H1 (cell line): Measurements from ENCODE around the gene CALHM5. TPM values are rescaled to one million over a fixed set of nuclear protein-coding genes. Genes with fewer than 3 reads are reported as not detected.
A peak's percentile ranks its signal among the peaks of the same experiment; 100 is the strongest.

Experiments used
- CTCF ChIA-PET: fragments of 300-600 bp; sonication (Branson Sonifier 250); formaldehyde crosslinking; loops from one replicate; lab custom pipeline; 2021; ENCODE audit not compliant: partially characterized antibody; lab: Charles Lee
- POLR2A ChIA-PET: fragments of 300-600 bp; sonication (Branson Sonifier 250); formaldehyde crosslinking; loops from one replicate; lab custom pipeline; 2021; ENCODE audit warnings: inconsistent platforms; ENCODE audit not compliant: partially characterized antibody; lab: Charles Lee
- DNase-seq, 2 experiments: peaks; one replicate each; pipeline versions ENCODE4 v3.0.0 to v3.0.0-alpha.2; 2010 to 2022; ENCODE audit warnings: low spot score in 2 of 2, low read depth in 1 of 2, mixed read lengths in 1 of 2
- FAIRE-seq: peaks from 2 replicates; lab custom pipeline; 2011; peaks lifted over from hg19 to GRCh38; lab: Jason Lieb, UNC
- H2AFZ ChIP-seq: 2 replicates; pipeline ENCODE4 v1.8.1; 2012; ENCODE audit warnings: low read length, inconsistent platforms
- H2AK5ac ChIP-seq: 2 replicates; pipeline ENCODE4 v1.6.1; 2013; ENCODE audit warnings: low read depth, low read length
- H2BK120ac ChIP-seq: replicated peaks from 2 replicates; pipeline ENCODE3; 2013; ENCODE audit warnings: low read depth, low read length, inconsistent platforms
- H2BK12ac ChIP-seq: 2 replicates; pipeline ENCODE4 v1.6.1; 2013; ENCODE audit warnings: low read depth, low read length
- H2BK15ac ChIP-seq: 2 replicates; pipeline ENCODE4 v1.6.1; 2013; ENCODE audit warnings: low read length
- H2BK20ac ChIP-seq: 2 replicates; pipeline ENCODE4 v1.6.1; 2013; ENCODE audit warnings: low read length
- H2BK5ac ChIP-seq: 2 replicates; pipeline ENCODE4 v1.6.1; 2013; ENCODE audit warnings: low read depth, low read length
- H3K14ac ChIP-seq: 2 replicates; pipeline ENCODE4 v1.6.1; 2013; ENCODE audit warnings: inconsistent platforms; ENCODE audit not compliant: insufficient read length
- H3K18ac ChIP-seq: 2 replicates; pipeline ENCODE4 v1.6.1; 2013; ENCODE audit warnings: low read length; ENCODE audit errors: extremely low read depth
- H3K23ac ChIP-seq: 2 replicates; pipeline ENCODE4 v1.6.1; 2013; ENCODE audit warnings: inconsistent platforms; ENCODE audit not compliant: insufficient read length
- H3K23me2 ChIP-seq: 2 replicates; pipeline ENCODE4 v1.6.1; 2013; ENCODE audit warnings: low read depth, low read length
- H3K27ac ChIP-seq: 2 replicates; pipeline ENCODE4 v1.6.1; 2011; ENCODE audit warnings: low read depth, low read length, inconsistent platforms
- H3K27me3 ChIP-seq, 4 experiments: replicated peaks in 1 of 4; 1 replicate in 1 of 4; 2 replicates in 3 of 4; pipeline versions ENCODE4 v1.6.1 to v1.8.1; 2011 to 2013; ENCODE audit warnings: low read length in 3 of 4, mild to moderate bottlenecking in 3 of 4, inconsistent platforms in 2 of 4, mixed read lengths in 2 of 4, moderate library complexity in 1 of 4; ENCODE audit not compliant: control insufficient read depth in 3 of 4, insufficient read depth in 3 of 4; ENCODE audit errors: extremely low read depth in 1 of 4
- H3K36me3 ChIP-seq, 4 experiments: 2 replicates each; pipeline versions ENCODE4 v1.6.1 to v1.8.1; 2011 to 2013; ENCODE audit warnings: mild to moderate bottlenecking in 4 of 4, low read length in 3 of 4, moderate library complexity in 2 of 4, control low read depth in 1 of 4, inconsistent platforms in 1 of 4; ENCODE audit not compliant: insufficient read depth in 4 of 4, control insufficient read depth in 2 of 4
- H3K4ac ChIP-seq: replicated peaks from 2 replicates; pipeline ENCODE3; 2013; ENCODE audit warnings: low read length, low read depth, mixed read lengths, inconsistent platforms; ENCODE audit not compliant: insufficient read length
- H3K4me1 ChIP-seq, 4 experiments: replicated peaks in 1 of 4; 1 replicate in 1 of 4; 2 replicates in 3 of 4; pipeline versions ENCODE4 v1.6.1 to v1.8.1; 2011 to 2013; ENCODE audit warnings: low read length in 3 of 4, inconsistent platforms in 2 of 4, mixed read lengths in 1 of 4; ENCODE audit not compliant: insufficient read depth in 4 of 4, control insufficient read depth in 3 of 4
- H3K4me2 ChIP-seq, 2 experiments: 2 replicates each; pipeline versions ENCODE4 v1.6.1 to v1.8.1; 2011 to 2013; ENCODE audit warnings: low read depth in 2 of 2, low read length in 2 of 2, control low read depth in 1 of 2, inconsistent platforms in 1 of 2, mild to moderate bottlenecking in 1 of 2; ENCODE audit not compliant: insufficient read depth in 1 of 2
- H3K4me3 ChIP-seq, 4 experiments: fragments of 200-600, 300-600 bp in 1 of 4; sonication (generic), shearing (Covaris generic), sonication (Bioruptor Twin) in 1 of 4; 2 replicates each; pipeline versions ENCODE4 v1.5.1 to v1.8.1; 2011 to 2016; ENCODE audit warnings: low read length in 4 of 4, low read depth in 3 of 4, control low read depth in 2 of 4, inconsistent platforms in 2 of 4, mild to moderate bottlenecking in 2 of 4, mixed read lengths in 1 of 4, moderate library complexity in 1 of 4; ENCODE audit not compliant: insufficient read depth in 2 of 4; ENCODE audit errors: extremely low read depth in 1 of 4
- H3K56ac ChIP-seq: replicated peaks from 2 replicates; pipeline ENCODE3; 2013; ENCODE audit warnings: low read depth, mild to moderate bottlenecking, mixed read lengths, low read length, inconsistent platforms; ENCODE audit not compliant: insufficient read length
- H3K79me1 ChIP-seq: 2 replicates; pipeline ENCODE4 v1.6.1; 2013; ENCODE audit warnings: low read depth, low read length, control low read depth
- H3K79me2 ChIP-seq, 2 experiments: 2 replicates each; pipeline versions ENCODE4 v1.6.1 to v1.8.1; 2012 to 2013; ENCODE audit warnings: low read length in 2 of 2, mild to moderate bottlenecking in 2 of 2, inconsistent platforms in 1 of 2; ENCODE audit not compliant: insufficient read depth in 2 of 2, control insufficient read depth in 1 of 2
- H3K9ac ChIP-seq, 4 experiments: replicated peaks in 1 of 4; 1 replicate in 1 of 4; 2 replicates in 3 of 4; pipeline versions ENCODE4 v1.6.1 to v1.8.1; 2011 to 2013; ENCODE audit warnings: low read depth in 3 of 4, low read length in 3 of 4, control low read depth in 2 of 4, mild to moderate bottlenecking in 2 of 4, moderate library complexity in 2 of 4, inconsistent platforms in 1 of 4; ENCODE audit errors: extremely low read depth in 1 of 4
- H3K9me3 ChIP-seq, 2 experiments: 2 replicates each; pipeline versions ENCODE4 v1.6.1 to v1.8.1; 2012 to 2013; ENCODE audit warnings: mild to moderate bottlenecking in 2 of 2, moderate library complexity in 2 of 2, control low read depth in 1 of 2, inconsistent platforms in 1 of 2, low read depth in 1 of 2, low read length in 1 of 2, mixed read lengths in 1 of 2; ENCODE audit not compliant: insufficient read depth in 2 of 2
- H4K20me1 ChIP-seq, 2 experiments: replicated peaks in 1 of 2; 2 replicates each; pipeline versions ENCODE3 to v1.8.1; 2011 to 2013; ENCODE audit warnings: inconsistent platforms in 2 of 2, low read length in 2 of 2, mild to moderate bottlenecking in 1 of 2; ENCODE audit not compliant: insufficient read depth in 2 of 2, control insufficient read depth in 1 of 2
- H4K5ac ChIP-seq: 2 replicates; pipeline ENCODE4 v1.6.1; 2013; ENCODE audit warnings: low read length, low read depth, mixed read lengths, inconsistent platforms; ENCODE audit not compliant: insufficient read length
- H4K8ac ChIP-seq: 2 replicates; pipeline ENCODE4 v1.8.0; 2013; ENCODE audit warnings: mild to moderate bottlenecking, moderate library complexity, low read length, inconsistent platforms; ENCODE audit not compliant: insufficient read depth; ENCODE audit errors: extremely low read depth
- H4K91ac ChIP-seq: replicated peaks from 2 replicates; pipeline ENCODE3; 2013; ENCODE audit warnings: low read length, mixed read lengths, inconsistent platforms; ENCODE audit not compliant: insufficient read length
- ASH2L ChIP-seq: fragments of 200-600, 300-600 bp; sonication (generic); IDR thresholded peaks from one replicate; pipeline ENCODE4 v1.7.1; 2017; ENCODE audit warnings: low read length
- BRCA1 ChIP-seq: IDR thresholded peaks from 2 replicates; pipeline ENCODE4 v1.6.1; 2012; ENCODE audit warnings: low read depth, low read length, improper control_type of control experiment
- CREB1 ChIP-seq: IDR thresholded peaks from 2 replicates; pipeline ENCODE4 v1.6.1; 2012; ENCODE audit warnings: inconsistent platforms
- NANOG ChIP-seq: IDR thresholded peaks from 2 replicates; pipeline ENCODE4 v1.6.1; 2011; ENCODE audit warnings: low read length, low read depth, mild to moderate bottlenecking, inconsistent platforms; ENCODE audit not compliant: insufficient read depth, poor library complexity, severe bottlenecking
- NRF1 ChIP-seq: IDR thresholded peaks from 2 replicates; pipeline ENCODE4 v1.6.1; 2011; ENCODE audit warnings: mild to moderate bottlenecking, low read depth, low read length, improper control_type of control experiment
- POLR2AphosphoS5 ChIP-seq: IDR thresholded peaks from 2 replicates; pipeline ENCODE4 v1.6.1; 2011; ENCODE audit warnings: low read depth, low read length
- RAD21 ChIP-seq, 2 experiments: IDR thresholded peaks in 1 of 2; conservative IDR thresholded peaks in 1 of 2; 2 replicates each; pipeline ENCODE4 v1.6.1; 2011; ENCODE audit warnings: low read depth in 2 of 2, low read length in 2 of 2, improper control_type of control experiment in 1 of 2, inconsistent platforms in 1 of 2, mild to moderate bottlenecking in 1 of 2, moderate library complexity in 1 of 2
- SIRT6 ChIP-seq: IDR thresholded peaks from one replicate; pipeline ENCODE4 v1.7.1; 2012; ENCODE audit warnings: low read length, inconsistent platforms
- ZNF274 ChIP-seq: IDR thresholded peaks from 2 replicates; pipeline ENCODE4 v1.7.0; 2012; ENCODE audit warnings: low read length, borderline replicate concordance; ENCODE audit errors: extremely low read depth
- WGBS, 2 experiments: shearing (Covaris generic) in 1 of 2; methylation state at CpG; one replicate each; pipeline versions ENCODE4 v1.1.6 to v1.1.7; 2013 to 2015; ENCODE audit warnings: low lambda C conversion rate in 2 of 2, mixed read lengths in 2 of 2, inconsistent platforms in 1 of 2, low coverage in 1 of 2, missing lambda C conversion rate in 1 of 2; ENCODE audit not compliant: insufficient replicate concordance in 2 of 2, insufficient coverage in 1 of 2, insufficient read length in 1 of 2; ENCODE audit errors: extremely low coverage in 1 of 2, missing lambda C conversion rate in 1 of 2; 5-methylcytosine and 5-hydroxymethylcytosine counted together
- polyA plus RNA-seq, 7 experiments: library from polyadenylated mRNA; depleted of rRNA in 3 of 7; stranded (reverse) in 5 of 7; unstranded in 2 of 7; fragments of >200 nt in 5 of 7; fragments of 200-250 nt in 2 of 7; gene quantifications; 1 replicate in 5 of 7; 2 replicates in 1 of 7; 4 replicates in 1 of 7; pipeline versions ENCODE4 v1.2.1 to v1.2.3, GENCODE V29; 2011 to 2013; ENCODE audit warnings: missing spikeins in 2 of 7, mixed read lengths in 2 of 7
- total RNA-seq: library from RNA; stranded (reverse); fragmentation: NEBNext Ultra II Directional; extraction: Animal tissue kit (Norgen Biotek cat#: 25700); gene quantifications from 2 replicates; pipeline ENCODE4 v1.2.1, GENCODE V29; 2021

The CALHM5 gene
- total and polyA plus RNA-seq, 2 of the 8 experiments (the other 6 are each of a cell fraction or from before 2014, with no cell fraction given) = 0.05 to 0.09 TPM

DNA sequence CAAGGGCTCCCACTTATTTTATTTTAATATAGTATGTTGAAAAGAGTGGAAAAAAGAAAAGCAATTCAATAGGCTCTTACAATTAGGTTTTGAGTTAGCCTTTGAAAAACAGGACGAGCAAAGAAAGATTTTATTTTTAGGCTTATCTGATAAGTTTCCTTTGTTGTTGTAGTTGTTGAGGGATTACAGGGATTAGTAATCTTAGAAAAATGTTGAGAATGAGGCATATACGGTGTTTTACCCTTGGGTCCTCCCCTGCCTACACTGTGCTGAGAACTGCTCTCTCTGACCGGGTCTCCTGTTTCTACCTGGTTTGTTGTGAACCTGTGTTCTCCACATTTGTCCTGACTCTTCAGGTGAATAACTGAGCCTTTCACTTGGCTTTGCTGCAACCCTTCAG lies 17.3 kb downstream of the CALHM5 start:
- H3K56ac ChIP-seq = no peak overlapping the region
- H4K91ac ChIP-seq = no peak overlapping the region
- CTCF ChIA-PET = interaction anchor here (0.9 to 2.2 kb wide), 4 partner anchors 13 to 257 kb away, joined by 3 to 11 read pairs (median 4); no protein-coding TSS in a partner anchor
- H3K79me2 ChIP-seq = no peaks in the 10 kb centered on the region
- no peak overlapping the region for H3K23ac ChIP-seq
- no peaks in the 10 kb centered on the region for H3K79me1 ChIP-seq
- no peak overlapping the region for H2AFZ ChIP-seq
- POLR2A ChIA-PET = interaction anchor here (1.4 kb wide), 1 partner anchor 257 kb away, joined by 3 read pairs; no protein-coding TSS in a partner anchor
- no peak for DNase-seq
- no peak overlapping the region for H3K27ac ChIP-seq
- H3K23me2 ChIP-seq = no peaks in the 10 kb centered on the region
- H4K20me1 ChIP-seq = no peaks in the 10 kb centered on the region
- H2BK120ac ChIP-seq = no peak overlapping the region
- H2BK15ac ChIP-seq = no peak overlapping the region
- H2AK5ac ChIP-seq = no peak overlapping the region
- H3K9ac ChIP-seq = no peak overlapping the region
- no peaks in the 10 kb centered on the region for H3K9me3 ChIP-seq
- TF ChIP-seq CREB1 (no peak), NRF1 (no peak), ASH2L (no peak), BRCA1 (no peak), POLR2AphosphoS5 (no peak), ZNF274 (no peak), SIRT6 (no peak), NANOG (no peak), RAD21 (IDR thresholded peaks at IDR 0.05 in 1 of 2, conservative IDR thresholded peaks at IDR 0.05 in 1 of 2; ENCODE audit: low read depth in 2 of 2, low read length in 2 of 2) (no peak)
- no peak for FAIRE-seq
- 0 out of 2 replicates have a peak overlapping the region, but pooled peaks have one; percentile 16 for H2BK20ac ChIP-seq
- H3K14ac ChIP-seq = no peak overlapping the region
- H3K4me3 ChIP-seq = no peak overlapping the region
- H3K36me3 ChIP-seq = no peaks in the 10 kb centered on the region
- no peak overlapping the region for H4K8ac ChIP-seq
- no peaks in the 10 kb centered on the region for H3K27me3 ChIP-seq
- H4K5ac ChIP-seq = no peak overlapping the region
- H3K4me1 ChIP-seq = peaks cover 0 to 12% (median 10%) of the 10 kb centered on the region in 4 experiments; a peak in 5 of 7 replicates
- no peak overlapping the region for H3K4ac ChIP-seq
- H3K18ac ChIP-seq = 0 out of 2 replicates have a peak overlapping the region, but pooled peaks have one; percentile 7
- no peak overlapping the region for H2BK5ac ChIP-seq
- H3K4me2 ChIP-seq = no peak overlapping the region
- no peak overlapping the region; the same call in 1 of the 2 replicates for H2BK12ac ChIP-seq
- WGBS, 2 experiments = 70% methylated on average over 3 of the region's 3 CpGs; no CpG with 5 or more reads in 1 of the 2 experiments
